Measurements from ENCODE around the gene IMP3. TPM values are rescaled to one million over a fixed set of nuclear protein-coding genes. Genes with fewer than 3 reads are reported as not detected.
"Not testable (repeated sequence)": the region's sequence is repeated elsewhere in the genome, so short reads cannot be mapped to it uniquely, and the experiment has no call there.

The IMP3 gene
- total and polyA plus RNA-seq, 9 of the 15 experiments (the other 6 are each of a cell fraction or from before 2014, with no cell fraction given), result 14.5 to 160 (median 74.4) TPM

DNA sequence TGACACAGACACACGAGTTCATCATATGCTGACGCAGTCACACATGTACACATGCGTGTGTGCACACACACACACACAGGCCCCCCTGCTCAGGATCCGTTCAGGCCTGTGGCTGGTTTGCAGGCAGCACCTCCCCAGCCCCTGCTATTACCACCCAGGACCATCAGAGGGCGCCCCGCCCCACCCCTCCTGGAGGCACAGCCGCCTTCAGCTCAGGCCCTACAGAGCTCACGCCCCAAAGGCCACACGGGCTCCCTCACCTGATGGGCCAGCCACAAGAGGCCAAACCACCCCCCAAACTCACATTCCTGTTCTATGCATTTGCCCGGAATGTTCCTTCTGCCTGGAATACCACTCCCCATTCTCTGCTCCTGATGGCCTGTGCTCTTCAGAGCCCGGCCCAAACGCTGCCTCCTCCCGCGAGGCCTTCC is 46.2 kb upstream of the IMP3 start:
- H3K9me3 ChIP-seq (replicated peaks; ENCODE audit: control insufficient read depth, insufficient read depth, low read depth, low read length); H3K9me1 ChIP-seq (ENCODE audit: control insufficient read depth, insufficient read depth, low read length); BruUV-seq (replicated peaks); POLR2A ChIA-PET; H3K27ac ChIP-seq (ENCODE audit: extremely low read depth, low read depth, low read length); H3K4me2 ChIP-seq (ENCODE audit: insufficient read depth, low read length); H4K20me1 ChIP-seq (replicated peaks; ENCODE audit: control insufficient read depth, insufficient read depth, low read length); H3K27me3 ChIP-seq (ENCODE audit: control insufficient read depth in 2 of 2, insufficient read depth in 2 of 2, low read length in 2 of 2); H2AFZ ChIP-seq (ENCODE audit: low read depth, low read length); H3K79me2 ChIP-seq (ENCODE audit: control insufficient read depth, insufficient read depth, low read length); H3K4me3 ChIP-seq; H3K36me3 ChIP-seq (ENCODE audit: control insufficient read depth, insufficient read depth, low read length); H3K9ac ChIP-seq (ENCODE audit: insufficient read depth in 1 of 2, low read depth in 2 of 2, low read length in 2 of 2): not testable (repeated sequence)
- in situ Hi-C loops (cut with MboI), result loop anchor here (5.0 kb wide), 3 partner anchors 46 to 241 kb away; no protein-coding TSS in a partner anchor
- TF ChIP-seq, protein P1, sequence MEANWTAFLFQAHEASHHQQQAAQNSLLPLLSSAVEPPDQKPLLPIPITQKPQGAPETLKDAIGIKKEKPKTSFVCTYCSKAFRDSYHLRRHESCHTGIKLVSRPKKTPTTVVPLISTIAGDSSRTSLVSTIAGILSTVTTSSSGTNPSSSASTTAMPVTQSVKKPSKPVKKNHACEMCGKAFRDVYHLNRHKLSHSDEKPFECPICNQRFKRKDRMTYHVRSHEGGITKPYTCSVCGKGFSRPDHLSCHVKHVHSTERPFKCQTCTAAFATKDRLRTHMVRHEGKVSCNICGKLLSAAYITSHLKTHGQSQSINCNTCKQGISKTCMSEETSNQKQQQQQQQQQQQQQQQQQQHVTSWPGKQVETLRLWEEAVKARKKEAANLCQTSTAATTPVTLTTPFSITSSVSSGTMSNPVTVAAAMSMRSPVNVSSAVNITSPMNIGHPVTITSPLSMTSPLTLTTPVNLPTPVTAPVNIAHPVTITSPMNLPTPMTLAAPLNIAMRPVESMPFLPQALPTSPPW (CRISPR knock-in tag; IDR thresholded peaks at IDR 0.05), result peak; percentile 51
- peak in 1 of 3 experiments; percentile 12 for TF ChIP-seq YY1 (IDR thresholded peaks at IDR 0.05; ENCODE audit: borderline replicate concordance in 1 of 3, control insufficient read depth in 1 of 3, extremely low read depth in 1 of 3, insufficient read depth in 3 of 3, insufficient read length in 1 of 3, insufficient replicate concordance in 2 of 3, low read depth in 1 of 3, low read length in 2 of 3)
- TF ChIP-seq ZBTB7A (IDR thresholded peaks at IDR 0.05; ENCODE audit: borderline replicate concordance, control insufficient read depth, low read depth, low read length), result 0 out of 2 replicates have a peak, but pooled peaks have one; percentile 18
- TF ChIP-seq SMC3 (conservative IDR thresholded peaks at IDR 0.05; ENCODE audit: insufficient read depth, low read depth, low read length), result peak; percentile 48
- peak; percentile 42 to 74 for TF ChIP-seq RAD21 (CRISPR knock-in tag; conservative IDR thresholded peaks at IDR 0.05 in 1 of 2, IDR thresholded peaks at IDR 0.05 in 1 of 2)
- TF ChIP-seq MAZ (CRISPR knock-in tag; conservative IDR thresholded peaks at IDR 0.05 in 1 of 2, IDR thresholded peaks at IDR 0.05 in 1 of 2), result peak in 1 of 2 experiments; percentile 32; a peak in 1 of 4 replicates
- TF ChIP-seq STAG1 (CRISPR knock-in tag; IDR thresholded peaks at IDR 0.05; ENCODE audit: borderline replicate concordance), result peak; percentile 77; the same call in 1 of the 2 replicates
- TF ChIP-seq, protein P2, sequence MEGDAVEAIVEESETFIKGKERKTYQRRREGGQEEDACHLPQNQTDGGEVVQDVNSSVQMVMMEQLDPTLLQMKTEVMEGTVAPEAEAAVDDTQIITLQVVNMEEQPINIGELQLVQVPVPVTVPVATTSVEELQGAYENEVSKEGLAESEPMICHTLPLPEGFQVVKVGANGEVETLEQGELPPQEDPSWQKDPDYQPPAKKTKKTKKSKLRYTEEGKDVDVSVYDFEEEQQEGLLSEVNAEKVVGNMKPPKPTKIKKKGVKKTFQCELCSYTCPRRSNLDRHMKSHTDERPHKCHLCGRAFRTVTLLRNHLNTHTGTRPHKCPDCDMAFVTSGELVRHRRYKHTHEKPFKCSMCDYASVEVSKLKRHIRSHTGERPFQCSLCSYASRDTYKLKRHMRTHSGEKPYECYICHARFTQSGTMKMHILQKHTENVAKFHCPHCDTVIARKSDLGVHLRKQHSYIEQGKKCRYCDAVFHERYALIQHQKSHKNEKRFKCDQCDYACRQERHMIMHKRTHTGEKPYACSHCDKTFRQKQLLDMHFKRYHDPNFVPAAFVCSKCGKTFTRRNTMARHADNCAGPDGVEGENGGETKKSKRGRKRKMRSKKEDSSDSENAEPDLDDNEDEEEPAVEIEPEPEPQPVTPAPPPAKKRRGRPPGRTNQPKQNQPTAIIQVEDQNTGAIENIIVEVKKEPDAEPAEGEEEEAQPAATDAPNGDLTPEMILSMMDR (IDR thresholded peaks at IDR 0.05 in 2 of 3, conservative IDR thresholded peaks at IDR 0.05 in 1 of 3; ENCODE audit: insufficient read depth in 2 of 3, low read depth in 1 of 3, low read length in 3 of 3), result peak; percentile 52 to 73 (median 63)
- intact Hi-C loops (cut with micrococcal nuclease), result loop anchor here (10.0 kb wide), 1 partner anchor 239 kb away; no protein-coding TSS in a partner anchor
- 24% methylated on average over 13 of the region's 14 CpGs for WGBS (ENCODE audit: insufficient coverage, low coverage, missing lambda C conversion rate)
- peak; percentile 75 to 84 (median 75) for DNase-seq (ENCODE audit: extremely low read depth in 1 of 4, low spot score in 3 of 4)
- CTCF ChIA-PET (ENCODE audit: low intra/inter-chr PET ratio), result interaction anchor here (0.9 kb wide), 1 partner anchor 116 kb away, joined by 5 read pairs; no protein-coding TSS in a partner anchor
- ATAC-seq, result peak; percentile 92
- peaks cover 0 to 38% of the 10 kb centered on the region in 2 experiments; a peak in 2 of 5 replicates for H3K4me1 ChIP-seq (replicated peaks in 1 of 2; ENCODE audit: control insufficient read depth in 2 of 2, insufficient read depth in 2 of 2, low read length in 2 of 2)
- FAIRE-seq, result peak; percentile 88
